Measurements from ENCODE around the gene BTBD16.

The BTBD16 gene

DNA sequence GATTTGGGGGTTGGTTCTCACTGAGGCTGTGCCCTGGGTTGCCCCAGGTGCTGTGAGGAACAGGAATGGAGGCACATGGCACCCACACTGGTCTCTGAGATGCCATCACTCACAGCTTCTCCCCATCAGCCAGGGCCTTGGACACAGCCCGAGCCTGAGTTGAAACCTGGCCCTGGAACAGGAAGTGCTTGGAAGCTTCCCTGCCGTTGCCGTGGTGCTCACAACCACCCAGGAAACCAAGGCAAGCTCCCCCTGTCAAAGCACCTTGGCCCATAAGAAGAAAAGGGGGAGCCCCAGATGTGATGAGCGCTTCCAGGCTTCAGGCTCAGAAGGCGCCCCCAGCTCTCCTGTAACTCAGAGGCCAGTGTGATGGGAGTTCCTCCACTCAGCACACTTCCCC lies at the start of gene BTBD16:
Gene BTBD16, plus strand, starts transcription at position 221 of the 400 bp plus-strand sequence. CDS start 3,786 bp downstream, outside the sequence.
- DNase-seq, result no peak

DNA sequence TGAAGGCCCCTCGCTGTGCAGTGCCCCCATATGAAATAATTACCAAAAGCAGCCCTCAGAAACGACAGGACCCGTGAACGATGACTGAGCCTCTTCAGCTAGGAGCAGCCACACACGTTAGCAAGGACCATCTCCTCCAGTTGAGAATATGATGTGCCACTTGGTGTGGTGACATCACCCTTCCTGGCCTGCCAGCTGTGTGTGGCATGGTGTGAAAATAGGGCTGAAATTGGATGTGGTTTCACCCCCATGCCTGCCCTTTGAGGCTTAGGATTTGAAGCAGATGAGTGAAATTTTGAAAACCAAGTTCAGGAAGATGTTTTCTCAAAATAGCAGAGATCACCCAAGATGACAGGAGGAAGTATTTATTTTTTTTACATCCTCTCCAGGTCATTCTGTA lies 49.1 kb upstream of the BTBD16 start:
- DNase-seq, result no peak

DNA sequence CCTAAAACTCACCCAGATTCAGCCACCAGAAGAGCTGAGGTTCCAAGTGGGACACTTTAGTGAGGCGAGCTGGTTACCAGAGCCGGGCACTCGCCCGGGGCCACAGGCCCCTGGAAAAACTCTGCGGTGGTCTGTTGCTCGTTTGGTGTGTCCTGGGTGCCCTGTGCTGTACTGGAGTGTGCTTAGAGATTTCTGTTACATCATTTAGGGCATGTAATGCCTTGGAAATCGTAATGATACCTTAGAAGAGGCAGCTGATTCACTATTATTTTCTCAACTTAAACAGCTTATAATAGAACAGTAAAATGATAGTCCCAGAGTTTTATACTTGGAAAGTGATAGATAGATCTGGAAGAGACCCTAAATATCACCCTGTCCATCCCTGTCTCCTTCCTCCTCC lies 48.5 kb upstream of the BTBD16 start:
- no peak for DNase-seq

DNA sequence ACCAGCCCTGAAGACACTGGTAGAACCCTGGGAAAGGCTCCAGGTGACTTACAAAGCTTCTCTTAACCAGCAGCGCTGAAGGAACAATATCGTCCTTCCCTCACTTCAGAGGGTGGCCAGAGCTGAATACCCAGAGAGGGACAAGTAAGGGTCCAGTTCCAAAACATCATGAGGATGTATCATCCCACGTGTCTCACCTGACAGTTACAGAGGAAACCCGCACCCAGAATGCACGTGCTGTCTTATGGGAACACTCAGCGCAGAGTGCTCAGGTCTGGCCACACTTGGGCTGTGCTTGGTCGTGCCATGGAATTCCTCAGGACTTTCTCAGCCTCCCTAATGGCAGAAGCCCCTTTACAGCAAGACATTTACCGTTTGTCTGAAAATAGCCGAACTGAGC lies 46.9 kb upstream of the BTBD16 start:
- DNase-seq, result no peak

DNA sequence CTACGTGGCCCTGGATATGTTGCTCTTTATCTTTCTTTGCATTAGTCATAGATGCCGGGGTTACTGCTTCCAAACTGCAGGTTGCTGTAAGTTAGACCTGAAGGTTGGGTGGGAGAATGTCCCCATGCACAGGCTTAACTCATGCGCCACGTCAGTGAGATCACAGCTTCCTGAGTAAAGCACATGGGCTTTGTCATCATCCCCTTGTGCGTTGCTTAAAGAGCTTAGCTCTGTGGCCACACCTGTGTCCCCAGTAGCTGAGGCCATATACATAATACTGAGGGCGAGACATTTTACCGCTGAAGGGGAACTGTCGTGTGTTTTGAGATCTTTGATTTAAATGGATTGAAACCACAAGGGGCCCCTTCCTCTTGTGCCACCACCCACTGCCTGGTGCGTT lies 45.8 kb upstream of the BTBD16 start:
- DNase-seq, result no peak

DNA sequence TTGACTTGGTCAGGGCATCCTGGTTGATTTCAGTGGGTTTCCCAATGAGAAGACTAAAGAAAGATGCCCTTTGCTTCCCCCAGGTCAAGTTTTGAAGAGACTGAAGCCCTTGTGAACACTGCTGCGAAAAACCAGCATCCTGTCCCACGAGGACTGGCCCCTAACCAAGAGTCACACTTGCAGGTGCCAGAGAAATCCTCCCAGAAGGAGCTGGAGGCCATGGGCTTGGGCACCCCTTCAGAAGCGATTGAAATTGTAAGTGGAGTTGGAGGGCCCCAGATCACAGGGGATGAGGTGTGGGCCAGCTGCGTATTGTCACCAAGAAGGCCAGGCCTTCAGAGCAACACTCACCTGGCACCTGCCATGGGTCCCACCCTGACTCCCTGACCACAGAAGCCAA lies 43.3 kb upstream of the BTBD16 start:
- no peak for DNase-seq

DNA sequence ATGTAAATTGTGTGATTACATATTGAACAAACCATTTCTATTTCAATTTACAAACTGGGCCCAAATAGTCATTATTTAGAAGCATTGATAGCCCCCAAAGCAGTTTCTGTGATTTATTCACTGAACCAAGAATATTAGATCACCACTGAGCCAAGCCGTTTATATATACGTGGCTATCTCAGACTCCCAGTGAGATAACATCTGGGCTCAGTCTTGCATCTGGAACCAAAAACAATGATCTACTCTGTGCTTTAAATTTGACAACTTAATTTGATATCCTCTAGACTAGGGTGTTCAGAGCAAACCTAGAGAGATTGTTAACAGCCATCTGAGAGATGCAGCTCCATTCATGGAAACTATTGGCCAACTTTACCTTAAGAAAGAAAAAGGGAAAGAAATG lies 41.4 kb upstream of the BTBD16 start:
- no peak for DNase-seq

DNA sequence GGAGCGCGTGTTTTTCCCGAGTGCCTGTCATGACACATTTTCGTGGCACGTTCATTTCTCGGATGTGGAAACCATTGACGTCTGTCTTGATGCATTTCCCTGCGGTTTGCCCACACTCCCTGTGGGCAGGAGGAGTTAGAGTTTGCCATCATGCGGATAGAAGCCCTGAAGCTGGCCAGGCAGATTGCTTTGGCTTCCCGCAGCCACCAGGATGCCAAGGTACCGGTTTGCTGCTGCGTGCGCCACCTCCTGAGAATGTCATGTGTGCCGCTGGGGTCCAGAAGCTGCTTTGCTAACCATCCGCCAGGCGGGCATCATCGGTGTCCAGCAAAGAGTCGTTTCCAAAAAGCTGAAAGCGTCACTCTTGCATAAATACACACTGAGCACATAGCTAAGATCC lies 40.9 kb upstream of the BTBD16 start:
- DNase-seq, result no peak

DNA sequence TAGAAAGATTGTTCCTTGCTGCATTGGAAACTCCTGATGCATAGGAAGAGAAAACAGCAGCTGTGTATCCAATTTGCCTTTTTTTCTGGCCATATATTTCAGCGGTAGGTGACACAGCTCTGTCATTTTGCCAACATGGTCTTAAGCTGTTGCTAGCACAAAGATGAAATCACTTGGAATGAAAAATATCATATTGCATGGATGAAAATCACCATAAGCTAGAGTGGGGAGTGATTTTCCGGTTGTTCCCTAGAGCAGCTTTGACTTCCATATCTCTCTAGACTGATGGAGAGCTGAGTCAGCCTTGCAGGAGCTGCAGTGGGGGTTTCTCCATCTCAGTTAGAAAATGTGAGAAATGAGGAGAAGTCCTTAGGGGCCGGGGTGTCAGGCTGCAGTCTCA lies 38.3 kb upstream of the BTBD16 start:
- DNase-seq, result no peak

DNA sequence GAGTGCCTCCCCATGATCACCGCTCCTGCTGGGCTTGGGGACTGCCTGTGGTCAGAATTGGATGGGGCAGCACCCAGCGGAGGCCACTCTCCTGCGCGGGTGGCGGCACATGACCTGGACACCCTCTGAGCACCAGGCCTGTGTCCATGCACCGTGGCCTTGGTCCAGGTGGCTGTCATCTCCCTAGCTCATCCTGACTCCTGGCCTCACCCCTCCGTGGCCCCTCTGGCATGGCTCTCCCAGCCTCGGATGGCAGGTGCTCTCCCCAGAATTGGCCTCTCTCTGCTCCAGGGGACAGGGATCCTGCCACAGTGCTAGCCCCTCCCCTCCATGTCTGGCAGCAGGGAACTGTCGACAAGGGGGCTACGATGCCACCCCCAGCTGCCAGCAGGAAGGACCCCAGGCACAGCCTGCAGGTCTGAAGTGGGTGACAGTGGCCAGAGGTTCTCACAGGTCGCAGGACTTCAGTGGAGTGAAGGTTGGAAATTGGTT lies 37.2 kb upstream of the BTBD16 start:
- no peak for DNase-seq

DNA sequence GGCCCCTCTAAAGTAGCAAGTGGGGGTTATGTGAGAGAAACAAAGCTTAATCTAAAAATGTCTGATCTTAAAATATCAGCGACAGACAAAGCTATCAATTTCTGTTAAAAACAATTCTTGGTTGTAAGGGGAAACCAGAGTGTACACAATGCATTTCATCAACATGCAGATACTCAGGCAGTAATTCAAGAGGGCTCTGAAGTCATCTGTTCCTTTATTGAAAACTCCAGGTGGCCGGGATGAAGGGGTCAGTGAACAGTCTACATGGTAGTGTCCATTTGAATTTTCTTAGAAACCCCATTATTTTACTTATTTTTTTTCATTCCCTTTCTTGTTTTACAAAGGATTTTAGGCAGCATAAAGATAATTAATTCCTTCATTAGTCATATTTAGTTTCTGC lies 36.7 kb upstream of the BTBD16 start:
- no peak for DNase-seq

DNA sequence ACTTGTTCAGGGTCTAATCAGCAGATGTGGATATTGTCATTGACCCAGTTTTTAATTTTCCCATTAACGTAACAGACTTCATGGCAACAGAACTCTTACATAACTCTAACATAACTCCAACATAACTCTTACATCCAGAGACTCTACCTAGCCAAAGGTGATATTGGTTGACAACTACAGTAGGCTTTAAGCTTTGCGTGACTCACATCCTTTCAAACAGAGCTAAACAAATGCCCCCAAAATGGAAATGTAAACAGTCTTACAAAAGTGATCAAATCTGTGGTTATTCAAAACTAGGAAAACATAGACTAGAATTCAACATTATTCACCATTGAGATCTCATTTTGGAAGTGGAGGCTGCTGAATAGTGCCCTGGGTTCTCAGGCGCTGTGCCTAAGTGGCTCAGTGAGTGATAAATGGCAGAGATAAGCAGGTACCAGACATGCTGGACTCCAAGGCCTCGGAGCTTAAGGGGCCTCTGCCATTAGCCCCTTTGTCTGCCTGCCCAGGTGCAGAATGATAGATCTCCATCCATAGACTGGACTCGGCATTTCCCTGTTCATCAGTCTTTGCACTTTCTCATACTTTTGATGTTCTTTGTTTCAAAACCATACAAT lies 34.3 kb upstream of the BTBD16 start:
- no peak for DNase-seq

DNA sequence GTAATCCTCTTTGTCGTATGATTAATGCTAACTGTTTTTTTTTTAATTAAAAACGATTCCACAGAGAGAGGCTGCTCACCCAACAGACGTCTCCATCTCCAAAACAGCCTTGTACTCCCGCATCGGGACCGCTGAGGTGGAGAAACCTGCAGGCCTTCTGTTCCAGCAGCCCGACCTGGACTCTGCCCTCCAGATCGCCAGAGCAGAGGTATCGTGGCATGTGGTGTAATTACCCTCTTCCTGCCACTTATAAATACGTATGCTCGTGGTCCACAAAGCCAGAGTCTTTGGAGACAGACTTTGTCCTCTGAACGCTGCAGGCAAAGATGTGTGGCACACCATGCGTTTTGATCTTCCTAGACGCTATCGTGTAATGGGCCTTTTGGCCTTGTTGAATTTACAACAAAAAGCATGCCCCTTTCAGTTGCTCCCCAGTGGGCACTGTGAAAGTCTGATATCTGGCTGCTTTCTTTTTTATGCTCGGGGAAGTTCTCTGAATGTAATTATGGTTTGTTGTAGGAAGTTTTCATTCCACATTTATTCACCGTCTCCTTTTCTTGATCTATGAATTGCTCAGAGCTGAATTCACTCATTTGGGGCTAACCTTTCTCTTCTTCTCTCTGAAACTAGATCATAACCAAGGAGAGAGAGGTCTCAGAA lies 33.6 kb upstream of the BTBD16 start:
- no peak for DNase-seq

DNA sequence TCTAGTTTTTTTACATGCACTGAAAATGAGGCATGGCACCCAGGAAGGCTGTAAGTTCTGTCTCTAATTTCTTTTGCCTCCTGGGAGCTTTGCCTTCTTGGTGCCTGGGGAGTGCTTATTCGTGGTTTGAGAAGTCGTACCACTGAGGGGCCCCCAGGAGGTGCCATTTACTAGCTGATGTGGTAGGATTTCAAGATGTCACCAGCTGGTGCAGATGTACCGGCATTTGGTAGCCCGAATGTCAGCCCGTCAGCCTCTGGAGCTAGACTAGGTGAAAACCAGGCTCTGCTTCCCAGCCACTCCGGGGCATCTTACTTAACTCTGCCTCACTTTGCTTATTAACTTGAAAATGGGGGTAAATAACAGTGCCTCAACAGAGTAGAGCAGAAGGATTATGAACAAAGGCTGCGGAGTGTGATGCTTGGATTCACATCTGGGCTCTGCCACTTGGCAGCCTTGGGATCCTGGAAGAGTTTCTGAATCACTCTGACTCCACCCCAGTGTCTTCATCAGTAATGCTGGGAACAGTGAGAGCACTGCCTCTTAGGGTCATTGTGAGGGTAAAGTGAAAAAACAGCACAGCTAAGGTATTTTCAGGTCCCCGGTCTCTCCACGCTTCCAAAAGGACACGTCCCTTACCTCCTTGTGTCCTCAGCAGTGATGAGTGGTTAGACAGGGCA lies 31.4 kb upstream of the BTBD16 start:
- DNase-seq, result no peak

DNA sequence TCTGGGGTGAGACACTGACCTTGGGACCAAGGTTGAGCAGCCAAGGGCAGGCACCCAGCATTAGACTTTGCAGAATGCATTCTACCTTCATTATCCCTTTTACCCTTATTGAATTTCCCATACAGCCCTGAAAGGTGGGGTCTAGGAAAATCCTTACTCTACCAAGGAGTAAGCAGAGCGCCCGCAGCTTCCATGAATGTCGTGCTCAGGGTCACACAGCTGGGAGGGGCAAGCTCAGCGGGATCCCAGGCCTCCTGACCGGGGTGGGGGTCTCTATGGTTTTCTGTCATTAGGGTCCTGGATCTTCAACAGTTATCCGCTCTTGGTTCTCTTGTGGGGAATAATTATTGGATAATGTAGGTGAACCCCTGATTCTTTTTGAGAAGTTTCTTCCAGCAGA lies 30.7 kb upstream of the BTBD16 start:
- no peak for DNase-seq

DNA sequence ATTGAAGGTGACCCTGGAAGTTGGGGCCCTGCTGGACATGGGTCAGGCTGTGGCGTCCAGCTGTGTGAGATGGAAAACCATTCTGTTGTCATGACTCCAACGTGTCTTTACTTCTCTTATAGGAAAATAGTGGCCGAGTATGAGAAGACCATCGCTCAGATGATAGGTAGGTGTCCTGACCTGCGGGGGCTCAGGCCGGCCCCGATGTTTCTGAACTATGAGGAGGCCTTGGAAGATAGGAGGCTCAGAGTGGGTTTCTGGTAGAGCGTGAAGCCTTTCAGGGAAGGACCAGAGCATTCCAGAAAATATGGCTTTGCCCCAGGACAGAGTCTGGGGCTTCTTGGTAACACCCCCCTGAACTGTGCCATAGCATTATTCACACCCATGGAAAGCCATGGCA lies 29.3 kb upstream of the BTBD16 start:
- DNase-seq, result no peak

DNA sequence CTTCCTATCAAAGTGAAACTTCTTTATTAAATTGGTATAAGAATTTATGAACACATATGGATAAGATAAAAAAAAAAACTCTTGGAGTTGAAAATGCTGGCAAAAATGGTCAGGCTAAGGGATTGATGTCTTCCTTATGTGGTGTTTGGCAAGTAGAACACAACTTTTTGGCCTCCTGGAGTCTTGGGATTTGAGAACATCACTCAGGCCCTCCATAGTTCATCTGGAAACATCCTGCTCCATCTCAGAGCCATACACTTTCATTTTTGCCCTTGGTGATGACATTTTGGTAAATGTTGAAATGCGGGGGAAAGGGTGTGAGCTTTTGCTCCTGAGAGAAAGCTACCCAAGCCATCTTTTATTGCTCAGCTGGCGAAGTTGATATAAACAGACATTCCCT lies 27.5 kb upstream of the BTBD16 start:
- DNase-seq, result no peak

DNA sequence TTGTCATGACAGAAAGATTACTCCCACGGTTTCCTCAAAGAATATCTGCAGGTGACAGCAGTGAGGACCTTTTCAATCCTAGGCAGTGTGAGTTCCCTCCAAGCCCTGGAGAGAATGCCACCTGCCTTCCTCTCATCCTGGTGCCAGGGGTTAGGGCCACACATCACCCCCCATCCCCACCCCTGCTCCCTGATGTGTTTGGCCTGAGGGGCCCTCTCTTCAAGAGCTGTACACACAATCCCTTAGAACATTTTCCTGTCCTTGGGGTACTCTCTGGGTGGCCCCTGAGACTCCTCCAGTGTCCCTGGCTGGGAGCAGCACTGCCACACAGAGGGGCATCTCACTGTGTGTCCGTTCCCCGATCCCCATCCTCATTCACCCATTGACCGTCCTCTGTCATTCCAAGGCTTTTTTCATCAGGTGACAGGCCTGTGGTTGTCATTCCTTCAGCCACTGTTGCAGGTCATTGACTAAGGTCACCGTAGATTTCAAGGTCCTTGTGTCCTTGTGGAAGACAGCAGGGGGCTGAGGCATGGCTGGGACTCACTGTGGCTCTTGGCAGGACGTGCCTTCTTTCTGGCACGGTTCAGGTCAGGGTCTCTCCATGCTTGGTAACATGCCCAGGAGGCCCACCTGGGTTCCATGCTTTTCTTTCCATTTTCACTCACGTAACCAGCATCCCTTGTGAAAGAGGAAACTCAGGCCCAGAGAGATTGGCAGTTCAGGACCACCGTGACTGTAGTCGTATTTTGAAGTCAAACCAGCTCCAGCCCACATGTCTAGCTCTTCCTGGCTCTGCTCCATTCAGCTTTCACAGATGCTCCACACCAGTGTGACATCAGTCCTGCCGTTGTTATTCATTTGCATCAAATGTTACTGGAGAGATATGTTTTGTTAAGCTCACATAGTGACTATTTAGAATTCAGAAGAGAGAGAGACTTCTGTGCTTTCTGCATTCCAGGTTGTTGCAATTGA lies 26.8 kb upstream of the BTBD16 start:
- DNase-seq, result no peak

DNA sequence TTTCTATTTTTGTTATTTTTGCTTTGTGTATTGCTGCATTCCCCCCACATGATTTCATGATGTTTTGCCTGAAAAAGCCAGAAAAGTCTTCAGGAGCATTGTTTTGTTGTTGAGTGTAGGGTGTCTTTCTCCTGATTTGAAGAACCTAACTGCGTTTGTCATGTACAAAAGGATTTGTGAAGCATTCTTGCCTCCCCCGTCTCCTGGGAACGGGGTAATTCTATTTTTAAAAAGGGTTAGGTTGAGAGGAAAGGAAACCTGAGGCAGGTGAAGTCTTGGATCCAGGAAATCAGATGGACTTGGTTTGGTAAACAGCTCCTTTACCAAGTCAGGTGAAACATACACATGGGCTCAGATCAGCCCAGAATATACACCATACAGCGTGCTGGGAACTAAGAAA lies 26.0 kb upstream of the BTBD16 start:
- no peak for DNase-seq

DNA sequence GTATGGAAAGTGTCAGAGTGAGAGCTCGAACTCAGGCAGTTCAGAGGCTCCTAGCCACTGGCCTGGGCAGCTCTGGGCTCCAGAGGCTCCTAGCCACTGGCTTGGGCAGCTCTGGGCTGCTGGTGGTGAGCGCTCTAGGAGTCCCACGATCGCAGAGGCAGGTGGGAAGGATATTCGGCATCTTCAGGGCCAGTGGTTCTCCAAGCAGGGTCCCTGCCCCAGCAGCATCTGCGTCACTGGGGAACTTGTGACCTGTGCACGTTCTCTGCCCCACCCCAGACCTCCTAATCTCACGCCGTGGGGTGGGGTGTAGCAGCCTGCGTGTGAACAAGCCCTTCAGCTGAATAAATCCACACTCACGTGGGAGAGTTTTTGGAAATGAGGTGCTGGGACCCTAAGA lies 25.2 kb upstream of the BTBD16 start:
- DNase-seq, result no peak

DNA sequence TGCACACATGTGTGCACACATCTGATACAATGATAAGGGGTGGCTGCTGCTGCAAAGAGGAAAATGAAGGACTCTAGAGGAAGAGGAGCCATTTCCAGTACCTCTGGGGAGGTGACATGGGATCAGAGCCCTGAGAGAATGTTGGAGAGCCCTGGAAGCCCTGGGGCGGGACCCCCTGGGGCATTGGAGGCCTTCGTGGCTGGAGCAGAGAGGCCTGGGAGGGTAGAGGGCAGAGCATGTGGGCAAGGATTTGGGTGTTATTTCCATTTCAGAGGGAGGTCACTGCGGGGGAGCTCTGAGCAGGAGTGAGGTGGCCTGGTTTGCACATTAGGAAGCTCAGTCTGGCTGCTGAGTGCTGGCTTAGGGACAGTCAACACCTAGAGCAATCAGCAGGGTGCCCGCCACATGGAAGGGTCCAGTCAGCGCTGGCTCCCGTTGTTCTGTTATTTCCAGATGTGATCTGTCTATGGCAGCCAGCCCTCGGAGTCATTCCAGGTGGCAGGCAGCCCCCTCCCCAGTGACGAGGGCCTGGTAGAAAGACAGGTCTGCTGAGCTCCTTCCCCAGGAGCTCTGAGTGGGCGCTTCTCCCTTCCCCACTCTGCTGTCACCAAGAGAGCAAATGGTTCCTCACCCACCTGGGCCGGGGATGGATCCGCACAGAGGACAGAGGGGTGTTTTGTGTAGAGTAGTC lies 24.1 kb upstream of the BTBD16 start:
- no peak for DNase-seq

All from stimulated activated naive CD4-positive, alpha-beta T cell treated with Interleukin-2 at 50 U/mL for 16 hours (primary cell).